HL-60 (cell line): ENCODE data around the gene EVPL.

ENCODE experiments used
- DNase-seq, 2 experiments: peaks; one replicate each; pipeline ENCODE4 v3.0.0-alpha.2; 2010 to 2020; ENCODE audit warnings: low read depth in 1 of 2, low spot score in 1 of 2
- H3K27ac ChIP-seq: fragments of 250-450 bp; sonication (Bioruptor Pico); replicated peaks from 2 replicates; pipeline ENCODE4 v1.5.1; 2020; ENCODE audit warnings: mild to moderate bottlenecking, moderate library complexity
- H3K27me3 ChIP-seq: fragments of 250-450 bp; sonication (Bioruptor Pico); 2 replicates; pipeline ENCODE4 v1.5.1; 2021; ENCODE audit warnings: mild to moderate bottlenecking, moderate library complexity; ENCODE audit not compliant: insufficient read depth, poor library complexity, severe bottlenecking
- H3K4me3 ChIP-seq: replicated peaks from 2 replicates; pipeline ENCODE4 v1.5.1; 2011; ENCODE audit warnings: mild to moderate bottlenecking, control low read depth, low read length; ENCODE audit not compliant: insufficient read depth
- CTCF ChIP-seq: IDR thresholded peaks from one replicate; pipeline ENCODE4 v1.5.1; 2011; ENCODE audit warnings: low read length, control low read depth, inconsistent platforms; ENCODE audit not compliant: insufficient read depth
- GABPA ChIP-seq: IDR thresholded peaks from 2 replicates; pipeline ENCODE4 v1.6.1; 2012; ENCODE audit warnings: low read depth
- POLR2AphosphoS5 ChIP-seq: IDR thresholded peaks from 2 replicates; pipeline ENCODE4 v1.6.1; 2012; ENCODE audit warnings: low read depth
- REST ChIP-seq: IDR thresholded peaks from 2 replicates; pipeline ENCODE4 v1.6.1; 2012; ENCODE audit warnings: low read depth; ENCODE audit not compliant: insufficient replicate concordance
- SPI1 ChIP-seq: IDR thresholded peaks from 2 replicates; pipeline ENCODE4 v1.6.1; 2012; ENCODE audit warnings: low read depth, mild to moderate bottlenecking, borderline replicate concordance

EVPL gene

DNA sequence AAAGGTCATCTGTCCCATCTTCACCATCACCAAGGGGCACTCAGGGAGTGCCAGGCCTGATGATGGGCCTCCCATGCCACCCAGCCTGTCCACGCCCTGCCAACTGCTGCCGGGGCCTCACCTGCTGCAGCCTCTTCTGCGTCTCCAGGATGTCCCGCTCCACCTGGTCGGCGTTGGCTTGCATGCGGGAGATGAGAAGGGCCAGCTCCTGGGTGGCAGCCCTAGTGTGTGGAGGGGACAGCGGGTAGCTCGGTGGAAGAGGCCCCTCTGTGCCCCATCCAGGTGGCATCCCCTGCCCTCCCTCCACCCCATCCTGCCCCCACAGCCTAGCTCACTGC lies 3.2 kb downstream of the EVPL start:
- DNase-seq, result no peak
- H3K27me3 ChIP-seq, result no peaks in the 10 kb centered on the region
- no peak for TF ChIP-seq REST
- TF ChIP-seq POLR2AphosphoS5, result no peak
- no peak for TF ChIP-seq SPI1
- no peak for TF ChIP-seq GABPA
- TF ChIP-seq CTCF, result no peak
- no peak overlapping the region for H3K27ac ChIP-seq
- no peak overlapping the region for H3K4me3 ChIP-seq

DNA sequence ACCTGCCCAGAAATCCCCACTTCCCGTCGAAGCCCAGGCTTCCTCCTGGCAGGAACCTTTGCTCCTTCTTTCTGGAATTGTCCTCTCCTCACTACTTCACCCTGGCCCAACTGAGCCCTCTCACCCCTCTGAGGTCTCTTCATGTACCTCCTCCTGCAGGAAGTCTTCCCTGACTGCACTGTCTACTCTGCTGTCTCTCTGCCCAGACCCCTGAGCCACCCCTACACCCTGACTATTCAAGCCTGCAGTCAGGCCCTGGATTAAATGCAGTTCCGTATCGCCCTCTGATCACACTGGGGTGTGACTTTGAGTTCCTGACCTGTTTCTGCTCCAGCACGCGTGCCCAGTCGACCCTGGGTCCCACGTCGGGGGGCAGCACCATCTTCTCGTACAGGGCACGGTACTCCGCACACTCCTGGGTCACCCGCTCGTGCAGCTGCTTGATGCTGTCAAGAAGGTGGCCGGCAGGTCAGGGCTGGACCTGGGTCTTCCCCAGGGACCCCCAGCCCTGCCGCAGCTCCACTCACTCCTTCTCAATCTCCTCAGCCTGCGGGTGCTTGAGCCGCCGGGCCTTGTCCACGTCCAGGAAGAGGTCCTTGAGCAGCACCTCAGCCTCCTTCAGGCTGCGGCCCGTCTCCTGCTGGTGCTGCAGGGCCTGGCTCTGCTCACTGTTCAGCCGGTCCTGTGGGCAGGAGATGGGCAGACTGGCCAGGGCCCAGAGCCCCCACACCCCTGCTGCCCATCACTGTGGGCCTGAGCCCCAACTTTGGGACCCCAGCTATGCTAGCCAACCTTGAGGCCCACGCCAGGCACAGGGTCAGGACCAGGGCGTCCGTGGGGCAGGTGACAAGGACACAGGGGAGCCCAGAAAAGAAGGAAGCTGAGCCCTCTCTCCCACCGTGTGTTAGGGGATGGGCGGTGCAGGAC lies 3.9 kb downstream of the EVPL start:
- TF ChIP-seq GABPA (no peak), SPI1 (no peak)
- H3K27ac ChIP-seq, result no peak overlapping the region

DNA sequence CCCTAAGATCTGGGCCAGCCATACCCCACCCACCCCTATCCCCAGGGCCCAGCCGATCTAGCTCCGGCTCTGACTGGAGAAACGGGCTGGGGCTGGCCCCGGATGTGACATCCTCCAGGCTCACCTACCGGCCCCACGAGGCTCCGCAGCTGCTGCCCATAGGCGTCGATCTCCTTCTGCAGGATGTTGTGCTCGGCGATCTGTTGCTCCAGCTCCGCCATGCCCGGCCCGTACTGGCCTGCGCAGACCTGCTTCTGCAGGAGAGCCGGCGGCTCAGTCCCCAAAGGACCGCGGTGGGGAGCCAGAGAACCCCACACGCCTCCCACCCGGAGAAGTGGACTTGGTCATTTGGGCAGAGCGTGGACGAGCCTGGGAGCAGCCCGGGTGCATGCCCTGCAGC lies 4.8 kb downstream of the EVPL start:
- no peak overlapping the region for H3K4me3 ChIP-seq
- no peak for DNase-seq
- H3K27ac ChIP-seq, result no peak overlapping the region
- no peaks in the 10 kb centered on the region for H3K27me3 ChIP-seq
- no peak for TF ChIP-seq REST
- TF ChIP-seq CTCF, result no peak
- TF ChIP-seq SPI1, result no peak
- TF ChIP-seq GABPA, result no peak
- TF ChIP-seq POLR2AphosphoS5, result no peak

More for the DNA sequence above, 3.9 kb downstream of the EVPL start:
- H3K4me3 ChIP-seq, result no peak overlapping the region
- no peaks in the 10 kb centered on the region for H3K27me3 ChIP-seq
- DNase-seq, result no peak

GRCh38 chr17:76019833-76020467 lies 7.2 kb downstream of the EVPL start:
- Histone ChIP-seq H3K27ac (no peak overlapping the region), H3K4me3 (no peak overlapping the region), H3K27me3 (no peaks in the 10 kb centered on the region)
- TF ChIP-seq CTCF (no peak), POLR2AphosphoS5 (no peak), GABPA (no peak), SPI1 (no peak), REST (no peak)
- DNase-seq, result no peak
